ENCODE data around the gene TBCA. TPM values are rescaled to one million over a fixed set of nuclear protein-coding genes. Genes with fewer than 3 reads are reported as not detected.

TBCA gene
- polyA plus RNA-seq, 1 of the 3 experiments (the other 2 are of a cell fraction) = 199 TPM

GRCh38 chr5:77658662-77659061, 117.5 kb downstream of the TBCA start:
- Histone ChIP-seq H3K79me2 (ENCODE audit: insufficient read depth) (no peaks in the 10 kb centered on the region), H3K4me2 (no peak overlapping the region), H3K36me3 (replicated peaks in 1 of 2; ENCODE audit: control insufficient read depth in 1 of 2, insufficient read depth in 2 of 2, low read length in 1 of 2) (no peaks in the 10 kb centered on the region), H2AFZ (ENCODE audit: low read depth) (no peak overlapping the region), H3K9me2 (no peaks in the 10 kb centered on the region), H3K27ac (ENCODE audit: low read depth in 2 of 2, low read length in 1 of 2) (no peak overlapping the region), H4K20me1 (ENCODE audit: insufficient read depth) (no peaks in the 10 kb centered on the region), H3K4me1 (ENCODE audit: control insufficient read depth in 1 of 2, insufficient read depth in 2 of 2, low read depth in 1 of 2, low read length in 1 of 2) (no peaks in the 10 kb centered on the region; a peak in 1 of 4 replicates), H3K27me3 (ENCODE audit: insufficient read depth) (peaks cover 2% of the 10 kb centered on the region; the same call in 1 of the 2 replicates), H3K9ac (no peak overlapping the region), H3K9me3 (no peaks in the 10 kb centered on the region), H3F3A (replicated peaks; ENCODE audit: insufficient read depth) (no peaks in the 10 kb centered on the region), H3K4me3 (ENCODE audit: low read depth in 2 of 2, low read length in 1 of 2) (no peak overlapping the region)
- POLR2A ChIA-PET = no interaction called here
- CTCF ChIA-PET = interaction anchor here (1.5 kb wide), 1 partner anchor 13 kb away, joined by 6 read pairs; no protein-coding TSS in a partner anchor
- TF ChIP-seq EZH2phosphoT487 (IDR thresholded peaks at IDR 0.05; ENCODE audit: borderline replicate concordance, low read depth) (no peak), EP300 (IDR thresholded peaks at IDR 0.05; ENCODE audit: borderline replicate concordance in 1 of 2, low read depth in 1 of 2, low read length in 1 of 2) (no peak), RCOR1 (IDR thresholded peaks at IDR 0.05; ENCODE audit: low read length) (no peak), NFIC (IDR thresholded peaks at IDR 0.05; ENCODE audit: borderline replicate concordance) (no peak), NRF1 (IDR thresholded peaks at IDR 0.05; ENCODE audit: low read depth, low read length) (no peak), SIN3A (IDR thresholded peaks at IDR 0.05; ENCODE audit: borderline replicate concordance, low read depth, low read length) (no peak), MEF2A (IDR thresholded peaks at IDR 0.05; ENCODE audit: borderline replicate concordance, low read depth) (no peak), GATA2 (CRISPR knock-in tag; IDR thresholded peaks at IDR 0.05) (no peak), ELF1 (IDR thresholded peaks at IDR 0.05) (no peak), FOXJ3 (CRISPR knock-in tag; IDR thresholded peaks at IDR 0.05) (no peak), RXRA (IDR thresholded peaks at IDR 0.05; ENCODE audit: borderline replicate concordance, low read depth) (no peak), GABPA (IDR thresholded peaks at IDR 0.05; ENCODE audit: low read depth) (no peak), TAF1 (IDR thresholded peaks at IDR 0.05; ENCODE audit: borderline replicate concordance, low read depth, low read length) (no peak), MAX (IDR thresholded peaks at IDR 0.05; ENCODE audit: low read depth) (no peak), POLR2AphosphoS5 (IDR thresholded peaks at IDR 0.05; ENCODE audit: low read depth, low read length) (no peak)
- TF ChIP-seq, protein P1, sequence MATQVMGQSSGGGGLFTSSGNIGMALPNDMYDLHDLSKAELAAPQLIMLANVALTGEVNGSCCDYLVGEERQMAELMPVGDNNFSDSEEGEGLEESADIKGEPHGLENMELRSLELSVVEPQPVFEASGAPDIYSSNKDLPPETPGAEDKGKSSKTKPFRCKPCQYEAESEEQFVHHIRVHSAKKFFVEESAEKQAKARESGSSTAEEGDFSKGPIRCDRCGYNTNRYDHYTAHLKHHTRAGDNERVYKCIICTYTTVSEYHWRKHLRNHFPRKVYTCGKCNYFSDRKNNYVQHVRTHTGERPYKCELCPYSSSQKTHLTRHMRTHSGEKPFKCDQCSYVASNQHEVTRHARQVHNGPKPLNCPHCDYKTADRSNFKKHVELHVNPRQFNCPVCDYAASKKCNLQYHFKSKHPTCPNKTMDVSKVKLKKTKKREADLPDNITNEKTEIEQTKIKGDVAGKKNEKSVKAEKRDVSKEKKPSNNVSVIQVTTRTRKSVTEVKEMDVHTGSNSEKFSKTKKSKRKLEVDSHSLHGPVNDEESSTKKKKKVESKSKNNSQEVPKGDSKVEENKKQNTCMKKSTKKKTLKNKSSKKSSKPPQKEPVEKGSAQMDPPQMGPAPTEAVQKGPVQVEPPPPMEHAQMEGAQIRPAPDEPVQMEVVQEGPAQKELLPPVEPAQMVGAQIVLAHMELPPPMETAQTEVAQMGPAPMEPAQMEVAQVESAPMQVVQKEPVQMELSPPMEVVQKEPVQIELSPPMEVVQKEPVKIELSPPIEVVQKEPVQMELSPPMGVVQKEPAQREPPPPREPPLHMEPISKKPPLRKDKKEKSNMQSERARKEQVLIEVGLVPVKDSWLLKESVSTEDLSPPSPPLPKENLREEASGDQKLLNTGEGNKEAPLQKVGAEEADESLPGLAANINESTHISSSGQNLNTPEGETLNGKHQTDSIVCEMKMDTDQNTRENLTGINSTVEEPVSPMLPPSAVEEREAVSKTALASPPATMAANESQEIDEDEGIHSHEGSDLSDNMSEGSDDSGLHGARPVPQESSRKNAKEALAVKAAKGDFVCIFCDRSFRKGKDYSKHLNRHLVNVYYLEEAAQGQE (IDR thresholded peaks at IDR 0.05; ENCODE audit: low read depth, low read length) = no peak
- TF ChIP-seq, protein P2, sequence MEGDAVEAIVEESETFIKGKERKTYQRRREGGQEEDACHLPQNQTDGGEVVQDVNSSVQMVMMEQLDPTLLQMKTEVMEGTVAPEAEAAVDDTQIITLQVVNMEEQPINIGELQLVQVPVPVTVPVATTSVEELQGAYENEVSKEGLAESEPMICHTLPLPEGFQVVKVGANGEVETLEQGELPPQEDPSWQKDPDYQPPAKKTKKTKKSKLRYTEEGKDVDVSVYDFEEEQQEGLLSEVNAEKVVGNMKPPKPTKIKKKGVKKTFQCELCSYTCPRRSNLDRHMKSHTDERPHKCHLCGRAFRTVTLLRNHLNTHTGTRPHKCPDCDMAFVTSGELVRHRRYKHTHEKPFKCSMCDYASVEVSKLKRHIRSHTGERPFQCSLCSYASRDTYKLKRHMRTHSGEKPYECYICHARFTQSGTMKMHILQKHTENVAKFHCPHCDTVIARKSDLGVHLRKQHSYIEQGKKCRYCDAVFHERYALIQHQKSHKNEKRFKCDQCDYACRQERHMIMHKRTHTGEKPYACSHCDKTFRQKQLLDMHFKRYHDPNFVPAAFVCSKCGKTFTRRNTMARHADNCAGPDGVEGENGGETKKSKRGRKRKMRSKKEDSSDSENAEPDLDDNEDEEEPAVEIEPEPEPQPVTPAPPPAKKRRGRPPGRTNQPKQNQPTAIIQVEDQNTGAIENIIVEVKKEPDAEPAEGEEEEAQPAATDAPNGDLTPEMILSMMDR (IDR thresholded peaks at IDR 0.05) = no peak
- TF ChIP-seq, protein P3, sequence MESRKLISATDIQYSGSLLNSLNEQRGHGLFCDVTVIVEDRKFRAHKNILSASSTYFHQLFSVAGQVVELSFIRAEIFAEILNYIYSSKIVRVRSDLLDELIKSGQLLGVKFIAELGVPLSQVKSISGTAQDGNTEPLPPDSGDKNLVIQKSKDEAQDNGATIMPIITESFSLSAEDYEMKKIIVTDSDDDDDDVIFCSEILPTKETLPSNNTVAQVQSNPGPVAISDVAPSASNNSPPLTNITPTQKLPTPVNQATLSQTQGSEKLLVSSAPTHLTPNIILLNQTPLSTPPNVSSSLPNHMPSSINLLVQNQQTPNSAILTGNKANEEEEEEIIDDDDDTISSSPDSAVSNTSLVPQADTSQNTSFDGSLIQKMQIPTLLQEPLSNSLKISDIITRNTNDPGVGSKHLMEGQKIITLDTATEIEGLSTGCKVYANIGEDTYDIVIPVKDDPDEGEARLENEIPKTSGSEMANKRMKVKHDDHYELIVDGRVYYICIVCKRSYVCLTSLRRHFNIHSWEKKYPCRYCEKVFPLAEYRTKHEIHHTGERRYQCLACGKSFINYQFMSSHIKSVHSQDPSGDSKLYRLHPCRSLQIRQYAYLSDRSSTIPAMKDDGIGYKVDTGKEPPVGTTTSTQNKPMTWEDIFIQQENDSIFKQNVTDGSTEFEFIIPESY (IDR thresholded peaks at IDR 0.05; ENCODE audit: borderline replicate concordance, low read depth) = no peak
- TF ChIP-seq, protein P4, sequence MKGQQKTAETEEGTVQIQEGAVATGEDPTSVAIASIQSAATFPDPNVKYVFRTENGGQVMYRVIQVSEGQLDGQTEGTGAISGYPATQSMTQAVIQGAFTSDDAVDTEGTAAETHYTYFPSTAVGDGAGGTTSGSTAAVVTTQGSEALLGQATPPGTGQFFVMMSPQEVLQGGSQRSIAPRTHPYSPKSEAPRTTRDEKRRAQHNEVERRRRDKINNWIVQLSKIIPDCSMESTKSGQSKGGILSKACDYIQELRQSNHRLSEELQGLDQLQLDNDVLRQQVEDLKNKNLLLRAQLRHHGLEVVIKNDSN (IDR thresholded peaks at IDR 0.05; ENCODE audit: borderline replicate concordance, low read depth) = no peak
- DNase-seq = no peak
